ENCODE results near the gene ONECUT1. TPM values are rescaled to one million over a fixed set of nuclear protein-coding genes. Genes with fewer than 3 reads are reported as not detected.
A peak's percentile ranks its signal among the peaks of the same experiment; 100 is the strongest.

ONECUT1 gene
- total RNA-seq, 1 donor from 2014 or later = not detected

DNA sequence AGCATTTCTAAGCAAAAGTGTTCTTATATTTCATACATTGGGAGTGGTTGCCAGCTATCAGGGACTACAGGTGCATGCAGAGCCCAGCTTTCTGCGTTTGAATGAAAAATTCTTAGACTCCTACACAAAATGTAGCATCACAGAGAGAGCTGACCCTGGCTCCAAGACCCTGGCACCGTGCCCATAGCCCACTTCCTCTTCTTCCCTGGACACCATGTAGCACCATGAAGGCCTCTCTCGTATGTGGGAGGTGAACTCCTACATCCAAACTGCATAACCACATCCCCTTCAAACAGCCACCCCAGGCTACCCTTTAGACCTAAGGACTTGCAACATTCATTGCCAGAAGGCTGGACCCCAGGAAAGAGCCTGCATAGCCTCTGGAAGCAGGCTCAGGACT, 75.2 kb downstream of the ONECUT1 start:
- DNase-seq (no peak), ATAC-seq (ENCODE audit: poor library complexity) (no peak)
- intact Hi-C loops (cut with DNase I) = no loop called here

DNA sequence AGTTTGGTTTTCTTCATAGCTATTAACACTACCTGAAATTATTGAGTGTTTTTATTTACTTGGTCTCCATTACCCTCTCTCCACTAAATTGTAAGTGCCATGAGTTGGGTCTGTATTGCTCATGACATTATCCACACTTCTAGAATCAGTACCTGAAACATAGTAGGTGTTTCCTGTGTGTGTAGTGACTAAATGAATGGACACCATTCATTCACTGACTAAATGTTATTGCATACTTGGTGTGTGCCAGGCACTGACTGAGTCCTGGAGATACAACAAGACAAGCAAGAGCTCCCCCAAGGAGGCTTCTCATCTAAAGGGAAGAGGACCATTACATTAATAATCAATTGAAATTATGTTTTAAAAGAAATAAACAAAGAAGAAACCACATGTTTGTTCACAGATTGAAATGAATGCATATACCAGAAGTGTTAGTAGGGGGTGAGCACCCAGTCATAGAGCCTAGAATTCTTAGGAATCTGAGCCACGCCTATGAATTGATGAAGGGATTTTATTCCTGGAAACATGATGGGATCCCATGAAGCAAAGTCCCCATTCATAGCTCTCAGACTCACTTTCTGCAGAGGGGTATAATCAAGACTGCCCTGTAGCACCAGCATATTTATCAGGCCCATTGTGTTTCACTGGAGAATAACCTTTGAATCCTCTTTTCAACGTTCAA, 79.3 kb downstream of the ONECUT1 start:
- DNase-seq = no peak
- intact Hi-C loops (cut with DNase I) = no loop called here
- no peak for ATAC-seq (ENCODE audit: poor library complexity)

DNA sequence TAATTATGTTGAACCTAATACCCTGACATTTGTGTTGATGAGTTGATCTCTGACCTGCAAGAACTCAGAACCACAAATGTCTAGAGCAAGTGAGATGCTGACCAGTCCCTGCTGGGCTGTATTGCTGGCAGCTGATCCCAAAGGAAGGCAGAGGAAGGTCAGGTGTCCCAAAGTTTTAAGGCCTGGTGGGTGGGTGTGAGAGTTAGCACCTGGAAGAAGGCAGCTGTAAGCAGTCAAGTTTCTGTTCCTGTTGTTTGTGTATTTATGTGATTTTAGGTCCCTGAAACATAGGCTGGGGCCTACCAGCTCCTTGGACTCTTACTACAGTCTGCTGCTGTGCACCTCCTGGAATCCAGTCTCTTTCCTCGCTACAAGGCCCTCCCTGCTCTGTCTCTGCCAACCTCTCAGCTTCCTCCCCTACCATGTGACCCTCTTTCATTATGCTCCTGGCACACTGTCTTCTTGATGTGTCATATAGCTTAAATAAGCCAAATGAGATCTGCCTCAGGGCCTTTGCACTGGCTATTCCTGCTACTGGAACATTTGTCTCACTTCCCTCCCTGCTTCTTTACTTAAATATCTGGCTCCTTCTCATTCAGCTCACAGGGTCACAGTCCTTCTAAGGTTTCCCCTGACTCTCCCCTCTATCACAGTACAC, 80.0 kb downstream of the ONECUT1 start:
- DNase-seq (no peak), ATAC-seq (ENCODE audit: poor library complexity) (no peak)
- intact Hi-C loops (cut with DNase I) = no loop called here

DNA sequence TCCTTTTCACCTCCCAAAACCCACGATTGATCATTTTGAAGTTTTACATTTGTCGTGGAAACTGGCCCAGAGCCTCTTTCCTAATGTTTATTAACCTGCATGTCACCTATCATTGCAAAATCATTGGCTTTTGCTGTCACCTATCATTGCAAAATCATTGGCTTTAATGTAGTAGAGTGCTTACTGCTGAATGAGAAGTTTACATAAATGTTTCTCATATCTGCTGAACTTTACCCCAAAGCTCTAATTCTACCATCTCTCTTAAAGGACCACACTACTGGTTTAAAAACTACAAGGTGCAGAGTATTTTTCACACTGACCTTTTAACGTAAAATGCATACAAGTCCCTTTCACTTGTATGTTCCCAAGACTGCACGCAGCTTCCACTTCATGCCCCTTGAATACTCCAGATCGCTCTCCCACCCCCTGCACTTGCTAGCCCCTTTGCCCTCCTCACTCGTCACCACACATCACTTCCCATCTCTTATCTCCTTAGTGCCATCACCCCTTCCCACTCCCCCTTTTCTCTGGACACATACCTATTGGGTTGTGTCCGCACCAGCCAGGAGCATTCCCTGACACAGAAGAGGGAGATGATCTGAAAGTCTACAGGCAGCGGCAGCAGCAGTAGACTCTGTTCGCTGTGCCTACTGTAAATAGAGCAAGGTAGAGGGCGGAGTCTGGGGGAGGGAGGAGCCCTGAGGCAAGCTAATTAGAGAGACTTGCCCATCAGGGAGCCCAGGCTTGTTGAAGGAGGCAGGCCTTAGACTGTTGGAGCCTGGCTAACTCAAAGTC, 80.8 kb downstream of the ONECUT1 start:
- ATAC-seq (ENCODE audit: poor library complexity) (peak; percentile 46), DNase-seq (no peak)
- intact Hi-C loops (cut with DNase I) = no loop called here

Other genes with a start within 250 kb of the ONECUT1 start
- 149 TPM for gene ARPP19, start 221.3 kb downstream of the ONECUT1 start, total RNA-seq
- 20.4 TPM for gene ATOSA, start 110.9 kb downstream of the ONECUT1 start, total RNA-seq